ELR (cell line): ENCODE results near the gene OR8I2.
"Not testable (repeated sequence)": the region's sequence is repeated elsewhere in the genome, so short reads cannot be mapped to it uniquely, and the experiment has no call there.

Experiments
- DNase-seq: peaks from one replicate; pipeline ENCODE4 v3.0.0-alpha.2; 2015; ENCODE audit warnings: low read depth

The OR8I2 gene

GRCh38 chr11:56093008-56093407 is at the start of gene OR8I2:
TSS of gene OR8I2 (plus strand) at chr11:56093308. CDS start at chr11:56093308, 0 bp downstream.
- no peak for DNase-seq

GRCh38 chr11:56045538-56045937 is 47.6 kb upstream of the OR8I2 start:
- DNase-seq = no peak

GRCh38 chr11:56048480-56048879 is 44.6 kb upstream of the OR8I2 start:
- DNase-seq = no peak

- DNase-seq = no peak
Observed at GRCh38 chr11:56049487-56049886, 43.6 kb upstream of the OR8I2 start.

- DNase-seq = not testable (repeated sequence)
Observed at GRCh38 chr11:56056366-56056765, 36.7 kb upstream of the OR8I2 start.

- not testable (repeated sequence) for DNase-seq
Observed at GRCh38 chr11:56057661-56058237, 35.4 kb upstream of the OR8I2 start.

- not testable (repeated sequence) for DNase-seq
Observed at GRCh38 chr11:56058260-56058780, 34.8 kb upstream of the OR8I2 start.

- DNase-seq = no peak
Observed at GRCh38 chr11:56066980-56067379, 26.1 kb upstream of the OR8I2 start.

GRCh38 chr11:56089697-56090096 is 3.4 kb upstream of the OR8I2 start:
- no peak for DNase-seq

- no peak for DNase-seq
Observed at GRCh38 chr11:56103210-56103737, 10.2 kb downstream of the OR8I2 start, which contains the start of gene OR8H2. TSS of gene OR8H2 (plus strand) at chr11:56103687. CDS start at chr11:56105043, 1,356 bp downstream.

- no peak for DNase-seq
Observed at GRCh38 chr11:56122073-56122472, 29.0 kb downstream of the OR8I2 start, which contains the start of gene OR8H3. TSS of gene OR8H3 (plus strand) at chr11:56122373. CDS start at chr11:56122373, 0 bp downstream.

- no peak for DNase-seq
Observed at GRCh38 chr11:56140151-56140661, 47.1 kb downstream of the OR8I2 start, which contains the start of gene OR8J3. TSS of gene OR8J3 (minus strand) at chr11:56140201. CDS start at chr11:56137718, 2,483 bp downstream.

GRCh38 chr11:56143681-56144080 is 50.6 kb downstream of the OR8I2 start:
- DNase-seq = not testable (repeated sequence)
